Skeletal muscle satellite cell (primary cell): ENCODE measurements around the gene CHST3.
A peak's percentile ranks its signal among the peaks of the same experiment; 100 is the strongest.

ENCODE experiments used
- H3K27me3 ChIP-seq: 2 replicates; pipeline ENCODE4 v1.7.0; 2013; ENCODE audit warnings: low read length; ENCODE audit not compliant: control insufficient read depth, insufficient read depth
- H3K36me3 ChIP-seq: 2 replicates; pipeline ENCODE4 v1.7.0; 2013; ENCODE audit warnings: mild to moderate bottlenecking, control low read depth, low read length; ENCODE audit not compliant: insufficient read depth
- H3K4me1 ChIP-seq: 2 replicates; pipeline ENCODE4 v1.7.0; 2013; ENCODE audit warnings: low read length; ENCODE audit not compliant: control insufficient read depth, insufficient read depth
- H3K4me2 ChIP-seq: 2 replicates; pipeline ENCODE4 v1.7.0; 2013; ENCODE audit warnings: mild to moderate bottlenecking, low read length
- H3K4me3 ChIP-seq: 2 replicates; pipeline ENCODE4 v1.7.0; 2013; ENCODE audit warnings: low read length
- H3K9ac ChIP-seq: 2 replicates; pipeline ENCODE4 v1.7.0; 2013; ENCODE audit warnings: mild to moderate bottlenecking, low read depth, low read length, moderate library complexity
- H3K9me3 ChIP-seq: replicated peaks from 2 replicates; pipeline ENCODE4 v1.7.0; 2013; ENCODE audit warnings: mild to moderate bottlenecking, control low read depth, low read length

CHST3 gene

GRCh38 chr10:71969929-71970328 is 5.7 kb downstream of the CHST3 start:
- Histone ChIP-seq H3K27me3 (no peaks in the 10 kb centered on the region), H3K36me3 (peaks cover 19% of the 10 kb centered on the region), H3K4me3 (peak overlapping the region; percentile 55), H3K9ac (peak overlapping the region; percentile 41), H3K4me1 (peaks cover 92% of the 10 kb centered on the region), H3K9me3 (no peaks in the 10 kb centered on the region), H3K4me2 (peak overlapping the region; percentile 76)

GRCh38 chr10:71970331-71970730 is 6.1 kb downstream of the CHST3 start:
- Histone ChIP-seq H3K36me3 (peaks cover 19% of the 10 kb centered on the region), H3K4me2 (peak overlapping the region; percentile 76), H3K9me3 (no peaks in the 10 kb centered on the region), H3K27me3 (no peaks in the 10 kb centered on the region), H3K4me3 (peak overlapping the region; percentile 55), H3K4me1 (peaks cover 96% of the 10 kb centered on the region), H3K9ac (peak overlapping the region; percentile 41)

- Histone ChIP-seq H3K9ac (peak overlapping the region; percentile 41), H3K36me3 (peaks cover 19% of the 10 kb centered on the region), H3K4me2 (peak overlapping the region; percentile 76), H3K9me3 (no peaks in the 10 kb centered on the region), H3K27me3 (no peaks in the 10 kb centered on the region), H3K4me3 (peak overlapping the region; percentile 55), H3K4me1 (peaks cover 100% of the 10 kb centered on the region)
These were observed 6.7 kb downstream of the CHST3 start for GRCh38 chr10:71970869-71971268.

- no peaks in the 10 kb centered on the region for H3K9me3 ChIP-seq
- H3K36me3 ChIP-seq = peaks cover 19% of the 10 kb centered on the region
- peak overlapping the region; percentile 76 for H3K4me2 ChIP-seq
- peak overlapping the region; percentile 41 for H3K9ac ChIP-seq
- H3K4me3 ChIP-seq = peak overlapping the region; percentile 55
- no peaks in the 10 kb centered on the region for H3K27me3 ChIP-seq
- H3K4me1 ChIP-seq = peaks cover 100% of the 10 kb centered on the region
These were observed 7.1 kb downstream of the CHST3 start for GRCh38 chr10:71971311-71971731.

- H3K9me3 ChIP-seq = no peaks in the 10 kb centered on the region
- no peaks in the 10 kb centered on the region for H3K27me3 ChIP-seq
- peak overlapping the region; percentile 41 for H3K9ac ChIP-seq
- peaks cover 19% of the 10 kb centered on the region for H3K36me3 ChIP-seq
- H3K4me3 ChIP-seq = peak overlapping the region; percentile 55
- H3K4me1 ChIP-seq = peaks cover 100% of the 10 kb centered on the region
- peak overlapping the region; percentile 76 for H3K4me2 ChIP-seq
These were observed 7.8 kb downstream of the CHST3 start for GRCh38 chr10:71971769-71972555.

- no peaks in the 10 kb centered on the region for H3K27me3 ChIP-seq
- H3K9ac ChIP-seq = peak overlapping the region; percentile 12
- no peaks in the 10 kb centered on the region for H3K9me3 ChIP-seq
- H3K4me1 ChIP-seq = peaks cover 100% of the 10 kb centered on the region
- H3K4me2 ChIP-seq = peak overlapping the region; percentile 78
- H3K36me3 ChIP-seq = peaks cover 19% of the 10 kb centered on the region
- H3K4me3 ChIP-seq = no peak overlapping the region
These were observed 8.8 kb downstream of the CHST3 start for GRCh38 chr10:71972746-71973695.

GRCh38 chr10:71973777-71974488 is 9.7 kb downstream of the CHST3 start:
- H3K9me3 ChIP-seq = no peaks in the 10 kb centered on the region
- peaks cover 99% of the 10 kb centered on the region for H3K4me1 ChIP-seq
- H3K36me3 ChIP-seq = peaks cover 16% of the 10 kb centered on the region
- H3K4me3 ChIP-seq = no peak overlapping the region
- H3K9ac ChIP-seq = peak overlapping the region; percentile 12
- no peaks in the 10 kb centered on the region for H3K27me3 ChIP-seq
- peak overlapping the region; percentile 78 for H3K4me2 ChIP-seq

- no peaks in the 10 kb centered on the region for H3K9me3 ChIP-seq
- H3K4me2 ChIP-seq = peak overlapping the region; percentile 78
- peak overlapping the region; percentile 64 for H3K9ac ChIP-seq
- peak overlapping the region; percentile 41 for H3K4me3 ChIP-seq
- peaks cover 99% of the 10 kb centered on the region for H3K4me1 ChIP-seq
- H3K36me3 ChIP-seq = peaks cover 11% of the 10 kb centered on the region
- no peaks in the 10 kb centered on the region for H3K27me3 ChIP-seq
These were observed 10.4 kb downstream of the CHST3 start for GRCh38 chr10:71974489-71975021.

- H3K27me3 ChIP-seq = no peaks in the 10 kb centered on the region
- H3K4me1 ChIP-seq = peaks cover 99% of the 10 kb centered on the region
- H3K9me3 ChIP-seq = no peaks in the 10 kb centered on the region
- H3K36me3 ChIP-seq = peaks cover 10% of the 10 kb centered on the region
- H3K4me2 ChIP-seq = peak overlapping the region; percentile 78
- peak overlapping the region; percentile 64 for H3K9ac ChIP-seq
- H3K4me3 ChIP-seq = peak overlapping the region; percentile 49
These were observed 11.1 kb downstream of the CHST3 start for GRCh38 chr10:71975087-71975870.

- H3K27me3 ChIP-seq = no peaks in the 10 kb centered on the region
- peaks cover 99% of the 10 kb centered on the region for H3K4me1 ChIP-seq
- peaks cover 10% of the 10 kb centered on the region for H3K36me3 ChIP-seq
- H3K9me3 ChIP-seq = no peaks in the 10 kb centered on the region
- H3K4me3 ChIP-seq = peak overlapping the region; percentile 49
- peak overlapping the region; percentile 64 for H3K9ac ChIP-seq
- peak overlapping the region; percentile 78 for H3K4me2 ChIP-seq
These were observed 11.9 kb downstream of the CHST3 start for GRCh38 chr10:71975871-71976725.
